Measurements from ENCODE around the gene SZT2.

SZT2 gene

GRCh38 chr1:43447891-43448708 lies 58.4 kb downstream of the SZT2 start:
- no peak overlapping the region for H3K4me3 ChIP-seq
- TF ChIP-seq CTCF (IDR thresholded peaks at IDR 0.05) = no peak
- no peaks in the 10 kb centered on the region for H3K9me3 ChIP-seq
- no peaks in the 10 kb centered on the region for H3K27me3 ChIP-seq
- peaks cover 0 to 11% (median 8%) of the 10 kb centered on the region in 4 donors for H3K4me1 ChIP-seq
- peaks cover 74 to 93% (median 88%) of the 10 kb centered on the region in 3 donors for H3K36me3 ChIP-seq
- H3K27ac ChIP-seq = no peak overlapping the region
- intact Hi-C loops (cut with DNase I; ENCODE audit: low total_unique reads) = no loop called here
- peak in 1 of 2 donors; percentile 15 for DNase-seq

- Histone ChIP-seq H3K9me3 (no peaks in the 10 kb centered on the region), H3K4me3 (no peak overlapping the region), H3K36me3 (peaks cover 63 to 82% (median 77%) of the 10 kb centered on the region in 3 donors), H3K4me1 (peaks cover 0 to 14% (median 9%) of the 10 kb centered on the region in 4 donors), H3K27me3 (no peaks in the 10 kb centered on the region), H3K27ac (no peak overlapping the region)
- no peak for TF ChIP-seq CTCF (IDR thresholded peaks at IDR 0.05)
- no peak for DNase-seq
- intact Hi-C loops (cut with DNase I; ENCODE audit: low total_unique reads) = no loop called here
Observed at GRCh38 chr1:43448955-43449707, 59.4 kb downstream of the SZT2 start.

- intact Hi-C loops (cut with DNase I; ENCODE audit: low total_unique reads) = no loop called here
- H3K9me3 ChIP-seq = no peaks in the 10 kb centered on the region
- H3K4me3 ChIP-seq = no peak overlapping the region
- H3K36me3 ChIP-seq = peaks cover 60 to 77% (median 73%) of the 10 kb centered on the region in 3 donors
- no peak for TF ChIP-seq CTCF (IDR thresholded peaks at IDR 0.05)
- H3K27ac ChIP-seq = no peak overlapping the region
- H3K4me1 ChIP-seq = peaks cover 0 to 14% (median 10%) of the 10 kb centered on the region in 4 donors
- H3K27me3 ChIP-seq = no peaks in the 10 kb centered on the region
- DNase-seq = no peak
Observed at GRCh38 chr1:43449708-43450069, 60.0 kb downstream of the SZT2 start.

- TF ChIP-seq CTCF (IDR thresholded peaks at IDR 0.05) = no peak
- peaks cover 0 to 16% (median 10%) of the 10 kb centered on the region in 4 donors for H3K4me1 ChIP-seq
- no peaks in the 10 kb centered on the region for H3K9me3 ChIP-seq
- H3K36me3 ChIP-seq = peaks cover 60 to 70% (median 67%) of the 10 kb centered on the region in 3 donors
- H3K27me3 ChIP-seq = no peaks in the 10 kb centered on the region
- DNase-seq = no peak
- H3K4me3 ChIP-seq = no peak overlapping the region
- H3K27ac ChIP-seq = no peak overlapping the region
- intact Hi-C loops (cut with DNase I; ENCODE audit: low total_unique reads) = no loop called here
Observed at GRCh38 chr1:43450251-43450941, 60.7 kb downstream of the SZT2 start.

- DNase-seq = no peak
- peaks cover 52 to 62% (median 59%) of the 10 kb centered on the region in 3 donors for H3K36me3 ChIP-seq
- no peak overlapping the region for H3K4me3 ChIP-seq
- H3K27ac ChIP-seq = no peak overlapping the region
- intact Hi-C loops (cut with DNase I; ENCODE audit: low total_unique reads) = no loop called here
- no peaks in the 10 kb centered on the region for H3K27me3 ChIP-seq
- H3K4me1 ChIP-seq = peaks cover 0 to 16% (median 10%) of the 10 kb centered on the region in 4 donors
- H3K9me3 ChIP-seq = no peaks in the 10 kb centered on the region
- TF ChIP-seq CTCF (IDR thresholded peaks at IDR 0.05) = no peak
Observed at GRCh38 chr1:43451157-43451591, 61.5 kb downstream of the SZT2 start.
